ENCODE data around the gene ABCA1.
"Not testable (repeated sequence)": the region's sequence is repeated elsewhere in the genome, so short reads cannot be mapped to it uniquely, and the experiment has no call there.

ABCA1 gene

GRCh38 chr9:104948277-104948676 is 20.3 kb upstream of the ABCA1 start:
- no peak for DNase-seq (ENCODE audit: low read depth)
- H3K4me3 ChIP-seq (ENCODE audit: control insufficient read depth, low read depth, low read length): no peak overlapping the region
- TF ChIP-seq CTCF (IDR thresholded peaks at IDR 0.05; ENCODE audit: control insufficient read depth, insufficient read depth, low read depth, low read length, missing control alignments): no peak

- DNase-seq (ENCODE audit: low read depth): no peak
- no peak for TF ChIP-seq CTCF (IDR thresholded peaks at IDR 0.05; ENCODE audit: control insufficient read depth, insufficient read depth, low read depth, low read length, missing control alignments)
- H3K4me3 ChIP-seq (ENCODE audit: control insufficient read depth, low read depth, low read length): no peak overlapping the region
Measured at GRCh38 chr9:104944871-104945270, 16.9 kb upstream of the ABCA1 start.

- H3K4me3 ChIP-seq (ENCODE audit: control insufficient read depth, low read depth, low read length): no peak overlapping the region
- TF ChIP-seq CTCF (IDR thresholded peaks at IDR 0.05; ENCODE audit: control insufficient read depth, insufficient read depth, low read depth, low read length, missing control alignments): no peak
- DNase-seq (ENCODE audit: low read depth): no peak
Measured at GRCh38 chr9:104944356-104944755, 16.4 kb upstream of the ABCA1 start.

- no peak for DNase-seq (ENCODE audit: low read depth)
- TF ChIP-seq CTCF (IDR thresholded peaks at IDR 0.05; ENCODE audit: control insufficient read depth, insufficient read depth, low read depth, low read length, missing control alignments): no peak
- H3K4me3 ChIP-seq (ENCODE audit: control insufficient read depth, low read depth, low read length): no peak overlapping the region
Measured at GRCh38 chr9:104941597-104941996, 13.6 kb upstream of the ABCA1 start.

GRCh38 chr9:104936291-104936690 is 8.3 kb upstream of the ABCA1 start:
- H3K4me3 ChIP-seq (ENCODE audit: control insufficient read depth, low read depth, low read length): no peak overlapping the region
- TF ChIP-seq CTCF (IDR thresholded peaks at IDR 0.05; ENCODE audit: control insufficient read depth, insufficient read depth, low read depth, low read length, missing control alignments): no peak
- DNase-seq (ENCODE audit: low read depth): no peak

GRCh38 chr9:104935501-104935810 is 7.5 kb upstream of the ABCA1 start:
- H3K4me3 ChIP-seq (ENCODE audit: control insufficient read depth, low read depth, low read length); DNase-seq (ENCODE audit: low read depth): not testable (repeated sequence)

GRCh38 chr9:104934691-104935500 is 6.9 kb upstream of the ABCA1 start:
- TF ChIP-seq CTCF (IDR thresholded peaks at IDR 0.05; ENCODE audit: control insufficient read depth, insufficient read depth, low read depth, low read length, missing control alignments): no peak
- no peak overlapping the region for H3K4me3 ChIP-seq (ENCODE audit: control insufficient read depth, low read depth, low read length)
- DNase-seq (ENCODE audit: low read depth): no peak

GRCh38 chr9:104933091-104933490 is 5.1 kb upstream of the ABCA1 start:
- not testable (repeated sequence) for DNase-seq (ENCODE audit: low read depth); H3K4me3 ChIP-seq (ENCODE audit: control insufficient read depth, low read depth, low read length)

All from AG09309 (cell line).